ENCODE results near the gene BHMT. TPM values are rescaled to one million over a fixed set of nuclear protein-coding genes. Genes with fewer than 3 reads are reported as not detected.

The BHMT gene
- total RNA-seq, 3 donors from 2014 or later (not counting 1 experiment from before 2014, with no cell fraction given): not detected

- no peak for ATAC-seq
- H3K4me3 Mint-ChIP-seq: no peak overlapping the region
- 54% methylated on average over 7 of the region's 9 CpGs for WGBS (ENCODE audit: insufficient coverage)
- H3K27ac Mint-ChIP-seq: no peak overlapping the region
- H3K36me3 ChIP-seq (ENCODE audit: control insufficient read depth, insufficient read depth, low read length): no peaks in the 10 kb centered on the region
- H3K4me1 ChIP-seq (ENCODE audit: control insufficient read depth, insufficient read depth, low read length): no peaks in the 10 kb centered on the region
- no peaks in the 10 kb centered on the region for H3K36me3 Mint-ChIP-seq
- no peaks in the 10 kb centered on the region for H3K9me3 Mint-ChIP-seq
- H3K4me3 ChIP-seq (ENCODE audit: low read length): no peak overlapping the region
- DNase-seq: no peak
- intact Hi-C loops (cut with micrococcal nuclease): no loop called here
- TF ChIP-seq CTCF (IDR thresholded peaks at IDR 0.05): no peak
- H3K4me1 Mint-ChIP-seq: no peaks in the 10 kb centered on the region
- peaks cover 3% of the 10 kb centered on the region for H3K9me3 ChIP-seq (ENCODE audit: control insufficient read depth, insufficient read depth, low read length)
- peaks cover 11% of the 10 kb centered on the region for H3K27me3 ChIP-seq (ENCODE audit: control insufficient read depth, insufficient read depth, low read length)
- H3K27me3 Mint-ChIP-seq (ENCODE audit: low read depth in 2 of 2): peaks cover 28 to 32% of the 10 kb centered on the region in 2 donors
- H3K27ac ChIP-seq (ENCODE audit: low read length): no peak overlapping the region
These were observed 41.3 kb upstream of the BHMT start for GRCh38 chr5:79070350-79070667.

GRCh38 chr5:79074641-79075040, 37.0 kb upstream of the BHMT start:
- Histone ChIP-seq H3K4me3 (ENCODE audit: low read length) (no peak overlapping the region), H3K4me1 (ENCODE audit: control insufficient read depth, insufficient read depth, low read length) (no peaks in the 10 kb centered on the region), H3K27ac (ENCODE audit: low read length) (no peak overlapping the region), H3K27me3 (ENCODE audit: control insufficient read depth, insufficient read depth, low read length) (peaks cover 9% of the 10 kb centered on the region), H3K9me3 (ENCODE audit: control insufficient read depth, insufficient read depth, low read length) (peaks cover 3% of the 10 kb centered on the region), H3K36me3 (ENCODE audit: control insufficient read depth, insufficient read depth, low read length) (no peaks in the 10 kb centered on the region)
- intact Hi-C loops (cut with micrococcal nuclease): no loop called here
- Mint-ChIP-seq H3K9me3 (no peaks in the 10 kb centered on the region), H3K4me1 (peaks cover 0 to 9% of the 10 kb centered on the region in 2 donors), H3K27me3 (ENCODE audit: low read depth in 2 of 2) (peaks cover 17 to 20% of the 10 kb centered on the region in 2 donors), H3K27ac (no peak overlapping the region), H3K36me3 (no peaks in the 10 kb centered on the region), H3K4me3 (no peak overlapping the region)
- ATAC-seq (no peak), DNase-seq (no peak)
- TF ChIP-seq CTCF (IDR thresholded peaks at IDR 0.05): no peak
- WGBS (ENCODE audit: insufficient coverage): 88% methylated on average over 6 of the region's 6 CpGs

- Histone ChIP-seq H3K27me3 (ENCODE audit: control insufficient read depth, insufficient read depth, low read length) (no peaks in the 10 kb centered on the region), H3K27ac (ENCODE audit: low read length) (no peak overlapping the region), H3K4me3 (ENCODE audit: low read length) (no peak overlapping the region), H3K36me3 (ENCODE audit: control insufficient read depth, insufficient read depth, low read length) (no peaks in the 10 kb centered on the region), H3K4me1 (ENCODE audit: control insufficient read depth, insufficient read depth, low read length) (no peaks in the 10 kb centered on the region), H3K9me3 (ENCODE audit: control insufficient read depth, insufficient read depth, low read length) (peaks cover 3% of the 10 kb centered on the region)
- Mint-ChIP-seq H3K27ac (no peak overlapping the region), H3K27me3 (ENCODE audit: low read depth in 2 of 2) (peaks cover 10 to 11% of the 10 kb centered on the region in 2 donors), H3K9me3 (no peaks in the 10 kb centered on the region), H3K4me3 (no peak overlapping the region), H3K36me3 (no peaks in the 10 kb centered on the region), H3K4me1 (peaks cover 0 to 9% of the 10 kb centered on the region in 2 donors)
- 91% methylated on average over 10 of the region's 11 CpGs for WGBS (ENCODE audit: insufficient coverage)
- DNase-seq (no peak), ATAC-seq (no peak)
- no peak for TF ChIP-seq CTCF (IDR thresholded peaks at IDR 0.05)
- intact Hi-C loops (cut with micrococcal nuclease): no loop called here
These were observed 35.8 kb upstream of the BHMT start for GRCh38 chr5:79075646-79076426.

- no peak overlapping the region for H3K4me3 Mint-ChIP-seq
- no peaks in the 10 kb centered on the region for H3K36me3 ChIP-seq (ENCODE audit: control insufficient read depth, insufficient read depth, low read length)
- no peaks in the 10 kb centered on the region for H3K4me1 ChIP-seq (ENCODE audit: control insufficient read depth, insufficient read depth, low read length)
- no peak for TF ChIP-seq CTCF (IDR thresholded peaks at IDR 0.05)
- no peak overlapping the region for H3K27ac ChIP-seq (ENCODE audit: low read length)
- 87% methylated on average over 4 of the region's 4 CpGs for WGBS (ENCODE audit: insufficient coverage)
- no peak for ATAC-seq
- H3K27ac Mint-ChIP-seq: no peak overlapping the region
- H3K27me3 Mint-ChIP-seq (ENCODE audit: low read depth in 2 of 2): peaks cover under 1 to 3% of the 10 kb centered on the region in 2 donors
- H3K4me3 ChIP-seq (ENCODE audit: low read length): no peak overlapping the region
- H3K9me3 ChIP-seq (ENCODE audit: control insufficient read depth, insufficient read depth, low read length): peaks cover 3% of the 10 kb centered on the region
- peaks cover 0 to 9% of the 10 kb centered on the region in 2 donors for H3K4me1 Mint-ChIP-seq
- H3K9me3 Mint-ChIP-seq: no peaks in the 10 kb centered on the region
- DNase-seq: no peak
- intact Hi-C loops (cut with micrococcal nuclease): no loop called here
- no peaks in the 10 kb centered on the region for H3K27me3 ChIP-seq (ENCODE audit: control insufficient read depth, insufficient read depth, low read length)
- no peaks in the 10 kb centered on the region for H3K36me3 Mint-ChIP-seq
These were observed 34.8 kb upstream of the BHMT start for GRCh38 chr5:79076819-79077218.

All from natural killer cell (primary cell).